OCI-LY7 (cell line): ENCODE measurements around the gene NSD2. TPM values are rescaled to one million over a fixed set of nuclear protein-coding genes. Genes with fewer than 3 reads are reported as not detected.

Source experiments
- BruUV-seq: library from RNA; stranded (reverse); fragments of 400-500 nt; replicated peaks from 2 replicates; lab custom pipeline; 2021; lab: Mats Ljungman, UMichigan
- CTCF ChIA-PET: fragments of 300-600 bp; sonication (Branson Sonifier 250); formaldehyde crosslinking; loops from one replicate; lab custom pipeline; 2022; ENCODE audit warnings: antibody characterized with exemption; ENCODE audit not compliant: unreplicated experiment; lab: Charles Lee
- POLR2A ChIA-PET: fragments of 300-600 bp; sonication (Branson Sonifier 250); formaldehyde crosslinking; loops from one replicate; lab custom pipeline; 2022; ENCODE audit warnings: antibody characterized with exemption; lab: Charles Lee
- DNase-seq: peaks from one replicate; pipeline ENCODE4 v3.0.0-alpha.2; 2015; ENCODE audit warnings: low spot score
- H2AFZ ChIP-seq: fragments of 200-600 bp; sonication (generic), shearing (Covaris generic); 2 replicates; pipeline ENCODE4 v1.6.1; 2014; ENCODE audit warnings: mild to moderate bottlenecking, antibody characterized with exemption, low read length, moderate library complexity
- H3K27ac ChIP-seq: fragments of 200-600 bp; sonication (generic); 2 replicates; pipeline ENCODE4 v1.5.1; 2014; ENCODE audit warnings: mixed run types, low read depth, mild to moderate bottlenecking, moderate library complexity, low read length, inconsistent platforms; ENCODE audit not compliant: poor library complexity, severe bottlenecking
- H3K36me3 ChIP-seq: fragments of 200-600 bp; sonication (generic); 2 replicates; pipeline ENCODE4 v1.6.1; 2014; ENCODE audit warnings: mild to moderate bottlenecking, antibody characterized with exemption, low read length, moderate library complexity, mixed read lengths; ENCODE audit not compliant: insufficient read depth
- H3K4me1 ChIP-seq: fragments of 200-600 bp; sonication (generic); 2 replicates; pipeline ENCODE4 v1.5.1; 2014; ENCODE audit warnings: mild to moderate bottlenecking, low read length; ENCODE audit not compliant: insufficient read depth, poor library complexity, severe bottlenecking
- H3K4me2 ChIP-seq: fragments of 200-600 bp; sonication (generic); 2 replicates; pipeline ENCODE4 v1.6.1; 2014; ENCODE audit warnings: mild to moderate bottlenecking, low read length
- H3K4me3 ChIP-seq: fragments of 200-600 bp; sonication (generic); 2 replicates; pipeline ENCODE4 v1.5.1; 2014; ENCODE audit warnings: mild to moderate bottlenecking, low read depth, low read length; ENCODE audit not compliant: poor library complexity, severe bottlenecking
- H3K79me2 ChIP-seq: fragments of 200-600 bp; sonication (generic); 2 replicates; pipeline ENCODE4 v1.6.1; 2016; ENCODE audit warnings: low read depth, mild to moderate bottlenecking, low read length, moderate library complexity, mixed read lengths; ENCODE audit not compliant: insufficient read depth
- H3K9me2 ChIP-seq: fragments of 200-600 bp; sonication (generic); 2 replicates; pipeline ENCODE4 v1.6.1; 2016; ENCODE audit warnings: mild to moderate bottlenecking, low read length, mixed read lengths; ENCODE audit not compliant: insufficient read depth
- H3K9me3 ChIP-seq: fragments of 200-600 bp; sonication (generic); 2 replicates; pipeline ENCODE4 v1.6.1; 2014; ENCODE audit warnings: mild to moderate bottlenecking, mixed run types, low read length, mixed read lengths
- H4K20me1 ChIP-seq: fragments of 200-600 bp; sonication (generic); 2 replicates; pipeline ENCODE4 v1.6.1; 2014; ENCODE audit warnings: mild to moderate bottlenecking, antibody characterized with exemption, low read length, moderate library complexity, mixed read lengths; ENCODE audit not compliant: insufficient read depth
- CTCF ChIP-seq: fragments of 200-600 bp; sonication (generic); conservative IDR thresholded peaks from 2 replicates; pipeline ENCODE4 v1.5.1; 2014; ENCODE audit warnings: mild to moderate bottlenecking, antibody characterized with exemption, low read length, moderate library complexity, mixed read lengths
- EZH2phosphoT487 ChIP-seq: fragments of 200-600 bp; sonication (generic); IDR thresholded peaks from 2 replicates; pipeline ENCODE4 v1.6.1; 2018; ENCODE audit warnings: low read depth, borderline replicate concordance, mild to moderate bottlenecking, mixed run types, antibody characterized with exemption, low read length, moderate library complexity, mixed read lengths
- intact Hi-C: fragments of 100-400 bp; cut with micrococcal nuclease; formaldehyde crosslinking; loops from one replicate; pipeline ENCODE4 v1.10.0; 2022; ENCODE audit not compliant: unreplicated experiment
- total RNA-seq, 2 experiments: library from RNA; depleted of rRNA in 1 of 2; stranded (reverse); fragments of >200 nt in 1 of 2; shearing (Covaris generic) in 1 of 2; gene quantifications; 2 replicates each; pipeline ENCODE4 v1.2.3, GENCODE V29; 2014 to 2022

NSD2 gene
- total RNA-seq, 2 experiments from 2014 or later = 169 to 329 TPM

GRCh38 chr4:1980561-1981041 lies 109.4 kb downstream of the NSD2 start:
- H2AFZ ChIP-seq = no peak overlapping the region
- BruUV-seq = no TSS peak
- no peak overlapping the region for H3K27ac ChIP-seq
- no peaks in the 10 kb centered on the region for H4K20me1 ChIP-seq
- H3K4me1 ChIP-seq = no peaks in the 10 kb centered on the region
- no peaks in the 10 kb centered on the region for H3K9me3 ChIP-seq
- H3K4me3 ChIP-seq = no peak overlapping the region
- POLR2A ChIA-PET = no interaction called here
- DNase-seq = no peak
- CTCF ChIA-PET = no interaction called here
- no peak overlapping the region for H3K4me2 ChIP-seq
- intact Hi-C loops = no loop called here
- peaks cover 98% of the 10 kb centered on the region for H3K36me3 ChIP-seq
- H3K79me2 ChIP-seq = no peaks in the 10 kb centered on the region
- TF ChIP-seq EZH2phosphoT487 = no peak
- TF ChIP-seq CTCF = no peak
- no peaks in the 10 kb centered on the region for H3K9me2 ChIP-seq

DNA sequence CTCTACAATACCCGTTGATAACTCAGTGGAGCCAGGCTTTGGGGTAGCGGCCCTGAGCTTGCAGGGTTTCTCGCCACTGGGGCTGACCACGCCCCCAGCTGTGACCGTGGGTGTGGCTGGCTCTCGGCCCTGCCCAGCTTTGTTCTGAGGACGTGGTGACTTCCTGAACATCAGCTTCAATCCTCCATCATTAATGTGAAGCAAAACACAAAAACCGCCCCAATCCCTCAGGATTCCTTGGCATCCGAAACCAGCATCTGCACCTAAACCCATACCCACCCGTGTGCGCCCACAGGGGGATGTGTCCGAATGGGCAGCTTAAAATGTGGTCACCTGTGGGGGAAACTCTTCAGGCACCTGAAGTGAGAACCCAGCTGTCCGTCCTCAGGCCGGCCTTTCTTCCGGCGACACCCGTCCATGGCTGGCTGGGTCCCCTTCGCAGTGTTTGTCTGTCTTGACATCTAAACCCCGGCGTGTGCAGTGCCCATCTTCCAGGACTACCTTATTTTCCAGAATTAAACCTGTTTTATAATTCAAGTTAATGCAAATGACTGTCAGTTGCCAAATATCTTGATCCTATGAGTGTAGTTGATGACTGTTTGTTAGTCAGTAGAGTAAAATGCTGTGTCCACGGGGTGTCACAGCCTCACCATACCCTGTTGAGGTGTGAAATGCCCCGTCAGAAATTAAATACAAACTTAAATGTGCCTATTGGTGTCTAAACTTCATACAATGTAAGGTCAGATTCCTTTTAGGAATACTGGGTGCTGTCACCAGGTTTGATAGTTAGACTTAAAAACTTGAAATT lies 110.3 kb downstream of the NSD2 start:
- no peak overlapping the region for H3K4me3 ChIP-seq
- no peak overlapping the region for H2AFZ ChIP-seq
- intact Hi-C loops = no loop called here
- no peaks in the 10 kb centered on the region for H4K20me1 ChIP-seq
- no peak overlapping the region for H3K27ac ChIP-seq
- no peak for TF ChIP-seq CTCF
- no peak overlapping the region for H3K4me2 ChIP-seq
- no TSS peak for BruUV-seq
- CTCF ChIA-PET = no interaction called here
- POLR2A ChIA-PET = interaction anchor here (0.5 kb wide), 1 partner anchor 92 kb away, joined by 3 read pairs; no protein-coding TSS in a partner anchor
- no peaks in the 10 kb centered on the region for H3K4me1 ChIP-seq
- H3K36me3 ChIP-seq = peaks cover 97% of the 10 kb centered on the region
- H3K9me2 ChIP-seq = no peaks in the 10 kb centered on the region
- no peaks in the 10 kb centered on the region for H3K79me2 ChIP-seq
- DNase-seq = peak; percentile 16
- no peaks in the 10 kb centered on the region for H3K9me3 ChIP-seq
